Heart left ventricle (tissue), 13 donors: ENCODE data around the gene MYORG.

ENCODE experiments used
- CTCF ChIP-seq, 12 donors: fragments of 200-600 bp; sonication (generic) in 4 of 12; IDR thresholded peaks; one replicate each; pipeline versions ENCODE4 v1.5.0 to v1.8.0; 2018 to 2022; ENCODE audit warnings: antibody characterized with exemption in 12 of 12, mild to moderate bottlenecking in 5 of 12
- POLR2A ChIP-seq, 2 donors: fragments of 450-650 bp; IDR thresholded peaks; one replicate each; pipeline ENCODE4 v1.6.1; 2017; ENCODE audit warnings: antibody characterized with exemption in 2 of 2, mild to moderate bottlenecking in 2 of 2, moderate library complexity in 2 of 2
- donor health status: ischemic (EF 13 %, LVEDD 7.1; RV severe dilation, severe dysfunction).
- donor health status: DM: no; HTN: yes; CAD: no.
- donor health status: DM: no; HTN: no; CAD: no.
- donor health status: ischemic (EF 25% LVEDD 6.9; RV normal size, moderate dysfunction).
- donor health status: ischemic (EF 25% LVEDD 5.7; RV mildly dilated, moderate dysfunction).
- donor health status: ischemic (EF 35%, LVEDD 5.7; RV mildly dilated, moderate dysfunction).
- donor health status: nonischemic (EF 11% LVEDD 7.7; RV severe dilation, severe dysfunction).
- donor health status: DM: yes; HTN: yes; CAD: no.
- donor health status: PGD.
- donor health status: ischemic (EF 29% LVEDD 5.4; RV normal size, mild dysfunction).
- donor health status: nonischemic (EF 23%, LVEDD 6.1; RV moderate dilation, normal function).

DNA sequence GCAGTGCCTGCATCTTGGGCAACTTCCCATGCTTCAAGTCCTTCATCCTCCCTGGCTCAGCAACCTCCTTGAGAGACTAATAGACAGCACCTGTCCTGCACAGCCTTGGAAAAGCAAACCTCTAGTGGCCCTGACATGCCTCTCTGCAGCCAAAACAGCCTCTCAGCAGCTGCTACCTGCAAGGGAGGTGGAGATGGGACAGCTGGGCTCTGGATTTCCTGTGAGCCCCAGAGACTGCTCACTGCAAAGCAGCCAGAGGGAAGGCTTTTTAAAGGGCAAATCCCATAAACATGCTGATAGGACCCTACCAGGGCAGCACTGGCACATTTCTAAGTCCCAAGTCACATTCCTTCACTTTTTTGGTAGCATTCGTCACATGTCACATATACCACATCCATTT lies 31.5 kb upstream of the MYORG start:
- TF ChIP-seq CTCF (IDR thresholded peaks at IDR 0.05), result no peak
- TF ChIP-seq POLR2A (IDR thresholded peaks at IDR 0.05), result no peak
